ENCODE measurements around the gene BMP7. TPM values are rescaled to one million over a fixed set of nuclear protein-coding genes. Genes with fewer than 3 reads are reported as not detected.

Gene BMP7
- total RNA-seq, 4 donors from 2014 or later: 4.6 to 7.1 (median 5.6) TPM

DNA sequence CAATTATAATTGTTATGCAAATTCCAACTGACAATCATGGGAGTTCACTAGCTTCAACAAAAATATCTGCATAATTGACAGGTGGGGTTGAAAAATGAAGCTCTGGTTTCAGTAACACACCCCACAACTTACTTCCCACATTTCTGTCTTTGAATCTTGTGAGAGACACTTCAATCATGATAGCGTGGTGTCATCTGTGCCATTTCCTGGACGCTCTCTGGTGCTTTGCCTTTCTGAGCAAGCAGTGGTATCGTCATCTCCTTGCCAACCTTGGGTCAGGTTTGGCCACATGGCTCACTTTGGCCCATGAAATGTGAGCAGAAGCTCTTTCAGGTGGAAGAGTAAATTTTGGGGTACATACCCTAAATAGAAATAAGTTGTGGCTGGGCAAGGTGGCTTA is 10.2 kb downstream of the BMP7 start:
- DNase-seq (ENCODE audit: extremely low spot score): no peak
- no peak overlapping the region for H3K27ac ChIP-seq (replicated peaks in 1 of 4)
- H3K4me1 ChIP-seq: peaks cover 0 to 24% (median 11%) of the 10 kb centered on the region in 4 donors
- TF ChIP-seq POLR2A (IDR thresholded peaks at IDR 0.05; ENCODE audit: low read depth): no peak
- TF ChIP-seq POLR2AphosphoS5 (IDR thresholded peaks at IDR 0.05): no peak
- TF ChIP-seq, protein P1, sequence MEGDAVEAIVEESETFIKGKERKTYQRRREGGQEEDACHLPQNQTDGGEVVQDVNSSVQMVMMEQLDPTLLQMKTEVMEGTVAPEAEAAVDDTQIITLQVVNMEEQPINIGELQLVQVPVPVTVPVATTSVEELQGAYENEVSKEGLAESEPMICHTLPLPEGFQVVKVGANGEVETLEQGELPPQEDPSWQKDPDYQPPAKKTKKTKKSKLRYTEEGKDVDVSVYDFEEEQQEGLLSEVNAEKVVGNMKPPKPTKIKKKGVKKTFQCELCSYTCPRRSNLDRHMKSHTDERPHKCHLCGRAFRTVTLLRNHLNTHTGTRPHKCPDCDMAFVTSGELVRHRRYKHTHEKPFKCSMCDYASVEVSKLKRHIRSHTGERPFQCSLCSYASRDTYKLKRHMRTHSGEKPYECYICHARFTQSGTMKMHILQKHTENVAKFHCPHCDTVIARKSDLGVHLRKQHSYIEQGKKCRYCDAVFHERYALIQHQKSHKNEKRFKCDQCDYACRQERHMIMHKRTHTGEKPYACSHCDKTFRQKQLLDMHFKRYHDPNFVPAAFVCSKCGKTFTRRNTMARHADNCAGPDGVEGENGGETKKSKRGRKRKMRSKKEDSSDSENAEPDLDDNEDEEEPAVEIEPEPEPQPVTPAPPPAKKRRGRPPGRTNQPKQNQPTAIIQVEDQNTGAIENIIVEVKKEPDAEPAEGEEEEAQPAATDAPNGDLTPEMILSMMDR (IDR thresholded peaks at IDR 0.05): no peak
- no peak for TF ChIP-seq EP300 (IDR thresholded peaks at IDR 0.05)
- no peaks in the 10 kb centered on the region for H3K9me3 ChIP-seq
- intact Hi-C loops (cut with DNase I): no loop called here
- peaks cover 0 to 52% (median 6%) of the 10 kb centered on the region in 4 donors for H3K27me3 ChIP-seq
- H3K36me3 ChIP-seq: no peaks in the 10 kb centered on the region
- WGBS: 96% methylated on average over 3 of the region's 3 CpGs
- H3K4me3 ChIP-seq: no peak overlapping the region

DNA sequence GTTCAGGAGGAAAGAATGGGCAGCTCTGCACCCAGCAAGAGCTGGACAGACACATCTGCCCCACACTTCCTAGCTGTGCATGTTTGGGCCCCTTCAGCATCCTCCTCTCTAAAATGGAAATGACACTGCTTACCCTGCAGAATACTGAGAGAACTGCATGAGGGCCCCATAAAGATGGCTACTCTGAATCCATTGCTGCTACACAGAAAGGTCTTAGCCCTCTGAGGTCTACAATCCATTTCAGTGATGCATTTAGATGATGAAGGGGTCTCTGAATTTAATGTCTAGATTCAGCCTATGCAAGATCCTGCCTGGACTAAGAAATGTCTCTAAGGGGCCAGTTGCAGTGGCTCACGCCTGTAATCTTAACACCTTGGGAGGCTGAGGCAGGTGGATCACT is 11.3 kb downstream of the BMP7 start:
- Histone ChIP-seq H3K9me3 (no peaks in the 10 kb centered on the region), H3K4me1 (peaks cover 0 to 13% (median 7%) of the 10 kb centered on the region in 4 donors), H3K27me3 (peaks cover 0 to 45% (median 2%) of the 10 kb centered on the region in 4 donors), H3K27ac (replicated peaks in 1 of 4) (no peak overlapping the region), H3K4me3 (no peak overlapping the region), H3K36me3 (no peaks in the 10 kb centered on the region)
- DNase-seq (ENCODE audit: extremely low spot score): no peak
- TF ChIP-seq POLR2A (IDR thresholded peaks at IDR 0.05; ENCODE audit: low read depth): no peak
- TF ChIP-seq POLR2AphosphoS5 (IDR thresholded peaks at IDR 0.05): no peak
- TF ChIP-seq, protein P1 (IDR thresholded peaks at IDR 0.05): no peak
- no peak for TF ChIP-seq EP300 (IDR thresholded peaks at IDR 0.05)
- 100% methylated on average over 1 of the region's 1 CpG for WGBS
- intact Hi-C loops (cut with DNase I): no loop called here

DNA sequence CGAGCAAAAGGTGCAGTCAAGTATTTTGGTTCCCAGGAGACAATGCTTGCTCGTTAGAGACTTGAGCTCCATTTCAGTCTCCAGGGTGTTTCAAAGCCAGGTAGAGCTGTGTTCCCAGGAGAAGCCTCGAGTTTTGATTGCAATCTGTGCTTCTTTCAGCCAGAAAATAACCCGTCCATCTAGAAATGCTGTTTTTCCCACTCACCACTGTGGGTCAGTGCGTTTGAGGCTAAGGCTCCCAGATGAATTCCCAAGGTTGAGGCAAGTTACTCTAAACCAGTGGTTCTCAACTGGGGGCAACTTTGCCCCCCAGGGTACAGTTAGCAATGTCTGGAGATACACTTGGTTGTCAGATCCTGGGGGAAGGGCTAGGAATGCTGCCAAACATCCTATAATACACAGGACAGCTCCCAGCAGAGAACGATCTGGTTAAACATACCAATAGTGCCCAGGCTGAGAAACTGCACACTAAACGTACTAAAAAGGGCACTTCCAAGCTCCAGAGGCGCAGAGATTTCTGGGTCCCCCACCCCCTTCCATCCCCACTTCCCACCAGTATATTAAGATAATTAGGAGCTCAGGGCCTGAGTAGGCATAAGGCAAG is 13.8 kb downstream of the BMP7 start:
- H3K27me3 ChIP-seq: peaks cover 0 to 38% (median 0%) of the 10 kb centered on the region in 4 donors
- no peak overlapping the region for H3K4me3 ChIP-seq
- H3K9me3 ChIP-seq: no peaks in the 10 kb centered on the region
- no peak for TF ChIP-seq POLR2A (IDR thresholded peaks at IDR 0.05; ENCODE audit: low read depth)
- TF ChIP-seq EP300 (IDR thresholded peaks at IDR 0.05): no peak
- TF ChIP-seq, protein P1 (IDR thresholded peaks at IDR 0.05): no peak
- no peak for TF ChIP-seq POLR2AphosphoS5 (IDR thresholded peaks at IDR 0.05)
- no peaks in the 10 kb centered on the region for H3K4me1 ChIP-seq
- H3K27ac ChIP-seq (replicated peaks in 1 of 4): no peak overlapping the region
- 56% methylated on average over 8 of the region's 8 CpGs for WGBS
- intact Hi-C loops (cut with DNase I): no loop called here
- H3K36me3 ChIP-seq: no peaks in the 10 kb centered on the region
- no peak for DNase-seq (ENCODE audit: extremely low spot score)

DNA sequence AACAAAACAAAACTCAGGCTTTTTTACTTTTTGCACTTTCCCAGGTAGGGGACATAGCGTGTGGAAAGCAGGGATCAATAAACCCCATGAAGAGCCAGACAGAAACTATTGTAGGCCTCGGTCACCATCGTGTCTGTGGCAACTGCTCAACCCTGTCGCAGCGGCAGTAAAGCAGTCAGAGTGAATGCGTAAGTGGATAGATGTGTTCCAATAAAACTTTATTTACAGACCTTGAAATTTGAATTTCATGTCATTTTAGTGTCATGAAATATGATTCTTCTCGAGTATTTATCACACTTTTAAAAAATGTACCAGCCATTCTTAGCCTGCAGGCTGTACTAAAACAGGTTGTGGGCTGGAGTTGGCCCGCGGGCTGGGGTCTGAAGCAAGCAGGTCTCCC is 14.5 kb downstream of the BMP7 start:
- Histone ChIP-seq H3K4me1 (no peaks in the 10 kb centered on the region), H3K27me3 (peaks cover 0 to 34% (median 0%) of the 10 kb centered on the region in 4 donors), H3K36me3 (no peaks in the 10 kb centered on the region), H3K27ac (replicated peaks in 1 of 4) (no peak overlapping the region), H3K9me3 (no peaks in the 10 kb centered on the region), H3K4me3 (no peak overlapping the region)
- TF ChIP-seq POLR2A (IDR thresholded peaks at IDR 0.05; ENCODE audit: low read depth) (no peak), EP300 (IDR thresholded peaks at IDR 0.05) (no peak), POLR2AphosphoS5 (IDR thresholded peaks at IDR 0.05) (no peak)
- TF ChIP-seq, protein P1 (IDR thresholded peaks at IDR 0.05): no peak
- 91% methylated on average over 9 of the region's 9 CpGs for WGBS
- DNase-seq (ENCODE audit: extremely low spot score): no peak
- intact Hi-C loops (cut with DNase I): no loop called here

DNA sequence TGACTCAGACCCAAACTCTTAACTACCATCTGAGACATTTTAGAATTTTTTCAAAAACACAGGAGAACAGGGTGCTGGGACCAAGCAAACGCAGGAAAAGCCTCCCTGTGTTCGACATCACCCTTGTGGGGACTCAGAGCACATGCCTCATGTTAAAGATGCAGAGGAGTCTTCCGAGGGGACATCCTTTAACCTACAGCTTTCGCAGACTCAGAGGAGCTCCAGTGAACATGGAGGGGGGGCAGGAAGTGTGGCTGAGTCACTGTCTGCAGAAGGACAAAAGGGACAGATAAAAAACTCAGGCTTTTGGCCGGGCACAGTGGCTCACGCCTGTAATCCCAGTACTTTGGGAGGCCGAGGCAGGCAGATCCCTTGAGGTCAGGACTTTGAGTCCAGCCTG is 15.1 kb downstream of the BMP7 start:
- intact Hi-C loops (cut with DNase I): no loop called here
- no peak overlapping the region for H3K4me3 ChIP-seq
- no peaks in the 10 kb centered on the region for H3K36me3 ChIP-seq
- no peaks in the 10 kb centered on the region for H3K4me1 ChIP-seq
- TF ChIP-seq POLR2AphosphoS5 (IDR thresholded peaks at IDR 0.05): no peak
- no peak for TF ChIP-seq EP300 (IDR thresholded peaks at IDR 0.05)
- TF ChIP-seq, protein P1 (IDR thresholded peaks at IDR 0.05): no peak
- TF ChIP-seq POLR2A (IDR thresholded peaks at IDR 0.05; ENCODE audit: low read depth): no peak
- DNase-seq (ENCODE audit: extremely low spot score): no peak
- peaks cover 0 to 31% (median 0%) of the 10 kb centered on the region in 4 donors for H3K27me3 ChIP-seq
- WGBS: 74% methylated on average over 7 of the region's 7 CpGs
- H3K27ac ChIP-seq (replicated peaks in 1 of 4): no peak overlapping the region
- H3K9me3 ChIP-seq: no peaks in the 10 kb centered on the region
